ENCODE data around the gene DDI2.
"Not testable (repeated sequence)": the region's sequence is repeated elsewhere in the genome, so short reads cannot be mapped to it uniquely, and the experiment has no call there.

Gene DDI2

GRCh38 chr1:15636436-15636835 is 19.2 kb downstream of the DDI2 start:
- no peak for DNase-seq (ENCODE audit: low spot score)

- DNase-seq (ENCODE audit: low spot score) = no peak
These were observed 20.6 kb downstream of the DDI2 start for GRCh38 chr1:15637826-15638225.

- DNase-seq (ENCODE audit: low spot score) = no peak
These were observed 22.0 kb downstream of the DDI2 start for GRCh38 chr1:15639262-15639661.

GRCh38 chr1:15639931-15640330 is 22.7 kb downstream of the DDI2 start:
- no peak for DNase-seq (ENCODE audit: low spot score)

- no peak for DNase-seq (ENCODE audit: low spot score)
These were observed 23.4 kb downstream of the DDI2 start for GRCh38 chr1:15640667-15641066.

- no peak for DNase-seq (ENCODE audit: low spot score)
These were observed 32.7 kb downstream of the DDI2 start for GRCh38 chr1:15649937-15650336.

GRCh38 chr1:15650433-15650832 is 33.2 kb downstream of the DDI2 start:
- DNase-seq (ENCODE audit: low spot score) = no peak

- not testable (repeated sequence) for DNase-seq (ENCODE audit: low spot score)
These were observed 34.9 kb downstream of the DDI2 start for GRCh38 chr1:15652130-15652529.

GRCh38 chr1:15654091-15654690 is 36.9 kb downstream of the DDI2 start:
- no peak for DNase-seq (ENCODE audit: low spot score)

GRCh38 chr1:15656464-15656863 is 39.2 kb downstream of the DDI2 start:
- DNase-seq (ENCODE audit: low spot score) = no peak

GRCh38 chr1:15657021-15657420 is 39.8 kb downstream of the DDI2 start:
- no peak for DNase-seq (ENCODE audit: low spot score)

- no peak for DNase-seq (ENCODE audit: low spot score)
These were observed 42.9 kb downstream of the DDI2 start for GRCh38 chr1:15660151-15660550.

- DNase-seq (ENCODE audit: low spot score) = no peak
These were observed 45.2 kb downstream of the DDI2 start for GRCh38 chr1:15662477-15662876.

GRCh38 chr1:15663925-15664324 is 46.7 kb downstream of the DDI2 start:
- DNase-seq (ENCODE audit: low spot score) = no peak

- DNase-seq (ENCODE audit: low spot score) = no peak
These were observed 50.1 kb downstream of the DDI2 start for GRCh38 chr1:15667362-15667761.

GRCh38 chr1:15668089-15668754 is 51.0 kb downstream of the DDI2 start:
- no peak for DNase-seq (ENCODE audit: low spot score)

GRCh38 chr1:15669074-15669473 is 51.8 kb downstream of the DDI2 start:
- no peak for DNase-seq (ENCODE audit: low spot score)

GRCh38 chr1:15669864-15670263 is 52.6 kb downstream of the DDI2 start:
- no peak for DNase-seq (ENCODE audit: low spot score)

- DNase-seq (ENCODE audit: low spot score) = no peak
These were observed 54.2 kb downstream of the DDI2 start for GRCh38 chr1:15671430-15671829.

- no peak for DNase-seq (ENCODE audit: low spot score)
These were observed 57.3 kb downstream of the DDI2 start for GRCh38 chr1:15674386-15675159.

- no peak for DNase-seq (ENCODE audit: low spot score)
These were observed 58.8 kb downstream of the DDI2 start for GRCh38 chr1:15676010-15676409.

GRCh38 chr1:15676688-15677661 is 59.7 kb downstream of the DDI2 start:
- DNase-seq (ENCODE audit: low spot score) = no peak
